Measurements from ENCODE around the gene LIN52. TPM values are rescaled to one million over a fixed set of nuclear protein-coding genes. Genes with fewer than 3 reads are reported as not detected.

LIN52 gene
- polyA plus RNA-seq, 1 donor from 2014 or later: 57.9 TPM

DNA sequence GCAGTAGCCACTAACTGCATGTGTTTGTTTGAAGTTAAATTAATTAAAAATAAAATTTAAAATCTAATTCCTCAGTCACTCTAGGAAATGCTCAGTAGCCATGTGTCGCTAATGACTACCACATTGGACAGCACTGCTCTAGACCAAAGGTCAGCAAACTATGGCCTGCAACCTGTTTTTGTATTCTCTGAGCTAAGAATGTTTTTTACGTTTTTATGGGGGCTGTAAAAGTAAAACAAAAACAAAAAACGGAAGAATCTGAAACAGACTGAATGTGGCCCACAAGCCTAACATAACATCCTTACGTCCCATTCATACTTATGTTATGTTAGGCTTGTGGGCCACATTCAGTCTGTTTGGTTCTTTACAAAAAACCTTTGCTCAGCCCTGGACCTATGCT lies 57.8 kb downstream of the LIN52 start:
- no peaks in the 10 kb centered on the region for H3F3A ChIP-seq (ENCODE audit: insufficient read depth, low read length, poor library complexity, severe bottlenecking)
- no peaks in the 10 kb centered on the region for H3K9me2 ChIP-seq (ENCODE audit: insufficient read depth, low read length)
- H3K27ac ChIP-seq (ENCODE audit: low read length): no peak overlapping the region
- H3K9me3 ChIP-seq (ENCODE audit: low read length): no peaks in the 10 kb centered on the region
- no peaks in the 10 kb centered on the region for H3K36me3 ChIP-seq (ENCODE audit: insufficient read depth, low read length)
- no peak for TF ChIP-seq MXI1 (conservative IDR thresholded peaks at IDR 0.05; ENCODE audit: poor library complexity, severe bottlenecking)
- no peak for TF ChIP-seq EP300 (conservative IDR thresholded peaks at IDR 0.05; ENCODE audit: poor library complexity, severe bottlenecking)
- TF ChIP-seq POLR2AphosphoS5 (IDR thresholded peaks at IDR 0.05): no peak
- no peak overlapping the region for H3K4me2 ChIP-seq (ENCODE audit: low read length)
- H2AFZ ChIP-seq (ENCODE audit: low read depth, low read length): no peak overlapping the region
- no peak overlapping the region for H3K9ac ChIP-seq (ENCODE audit: low read length)
- H3K79me2 ChIP-seq (replicated peaks; ENCODE audit: insufficient read depth, low read length): no peaks in the 10 kb centered on the region
- H4K20me1 ChIP-seq (ENCODE audit: insufficient read depth): no peaks in the 10 kb centered on the region
- H3K4me3 ChIP-seq (ENCODE audit: low read length): no peak overlapping the region
- no peaks in the 10 kb centered on the region for H3K27me3 ChIP-seq (ENCODE audit: insufficient read depth, low read depth, low read length)

DNA sequence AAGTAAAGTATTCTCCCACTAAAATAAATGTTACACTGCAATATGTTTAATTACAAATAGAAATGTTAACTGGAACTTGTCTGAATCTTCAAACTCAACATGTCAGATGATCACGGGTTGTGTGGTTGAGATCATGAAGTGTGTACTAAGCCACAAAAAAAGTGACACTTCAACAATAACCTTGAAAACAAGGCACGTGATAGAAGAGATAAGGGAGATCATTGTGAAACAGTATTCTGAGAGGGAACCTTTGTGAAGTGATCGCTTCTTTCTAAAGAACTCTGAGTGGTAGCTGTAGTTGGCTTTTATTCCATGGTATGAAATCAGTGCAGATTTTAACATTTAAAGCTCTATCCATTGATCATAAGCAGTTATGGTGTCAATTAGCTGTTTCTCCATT lies 60.0 kb downstream of the LIN52 start:
- no peaks in the 10 kb centered on the region for H3K27me3 ChIP-seq (ENCODE audit: insufficient read depth, low read depth, low read length)
- H3F3A ChIP-seq (ENCODE audit: insufficient read depth, low read length, poor library complexity, severe bottlenecking): no peaks in the 10 kb centered on the region
- no peaks in the 10 kb centered on the region for H3K9me2 ChIP-seq (ENCODE audit: insufficient read depth, low read length)
- no peak overlapping the region for H3K4me2 ChIP-seq (ENCODE audit: low read length)
- no peaks in the 10 kb centered on the region for H3K79me2 ChIP-seq (replicated peaks; ENCODE audit: insufficient read depth, low read length)
- no peak overlapping the region for H3K4me3 ChIP-seq (ENCODE audit: low read length)
- no peak overlapping the region for H3K27ac ChIP-seq (ENCODE audit: low read length)
- no peak overlapping the region for H3K9ac ChIP-seq (ENCODE audit: low read length)
- H2AFZ ChIP-seq (ENCODE audit: low read depth, low read length): no peak overlapping the region
- H3K36me3 ChIP-seq (ENCODE audit: insufficient read depth, low read length): no peaks in the 10 kb centered on the region
- no peak for TF ChIP-seq EP300 (conservative IDR thresholded peaks at IDR 0.05; ENCODE audit: poor library complexity, severe bottlenecking)
- TF ChIP-seq MXI1 (conservative IDR thresholded peaks at IDR 0.05; ENCODE audit: poor library complexity, severe bottlenecking): no peak
- TF ChIP-seq, protein P1, sequence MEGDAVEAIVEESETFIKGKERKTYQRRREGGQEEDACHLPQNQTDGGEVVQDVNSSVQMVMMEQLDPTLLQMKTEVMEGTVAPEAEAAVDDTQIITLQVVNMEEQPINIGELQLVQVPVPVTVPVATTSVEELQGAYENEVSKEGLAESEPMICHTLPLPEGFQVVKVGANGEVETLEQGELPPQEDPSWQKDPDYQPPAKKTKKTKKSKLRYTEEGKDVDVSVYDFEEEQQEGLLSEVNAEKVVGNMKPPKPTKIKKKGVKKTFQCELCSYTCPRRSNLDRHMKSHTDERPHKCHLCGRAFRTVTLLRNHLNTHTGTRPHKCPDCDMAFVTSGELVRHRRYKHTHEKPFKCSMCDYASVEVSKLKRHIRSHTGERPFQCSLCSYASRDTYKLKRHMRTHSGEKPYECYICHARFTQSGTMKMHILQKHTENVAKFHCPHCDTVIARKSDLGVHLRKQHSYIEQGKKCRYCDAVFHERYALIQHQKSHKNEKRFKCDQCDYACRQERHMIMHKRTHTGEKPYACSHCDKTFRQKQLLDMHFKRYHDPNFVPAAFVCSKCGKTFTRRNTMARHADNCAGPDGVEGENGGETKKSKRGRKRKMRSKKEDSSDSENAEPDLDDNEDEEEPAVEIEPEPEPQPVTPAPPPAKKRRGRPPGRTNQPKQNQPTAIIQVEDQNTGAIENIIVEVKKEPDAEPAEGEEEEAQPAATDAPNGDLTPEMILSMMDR (IDR thresholded peaks at IDR 0.05; ENCODE audit: poor library complexity, severe bottlenecking): no peak
- no peak for TF ChIP-seq EZH2 (IDR thresholded peaks at IDR 0.05; ENCODE audit: borderline replicate concordance, insufficient read depth, low read length, poor library complexity, severe bottlenecking)
- no peak for TF ChIP-seq POLR2AphosphoS5 (IDR thresholded peaks at IDR 0.05)
- TF ChIP-seq, protein P2, sequence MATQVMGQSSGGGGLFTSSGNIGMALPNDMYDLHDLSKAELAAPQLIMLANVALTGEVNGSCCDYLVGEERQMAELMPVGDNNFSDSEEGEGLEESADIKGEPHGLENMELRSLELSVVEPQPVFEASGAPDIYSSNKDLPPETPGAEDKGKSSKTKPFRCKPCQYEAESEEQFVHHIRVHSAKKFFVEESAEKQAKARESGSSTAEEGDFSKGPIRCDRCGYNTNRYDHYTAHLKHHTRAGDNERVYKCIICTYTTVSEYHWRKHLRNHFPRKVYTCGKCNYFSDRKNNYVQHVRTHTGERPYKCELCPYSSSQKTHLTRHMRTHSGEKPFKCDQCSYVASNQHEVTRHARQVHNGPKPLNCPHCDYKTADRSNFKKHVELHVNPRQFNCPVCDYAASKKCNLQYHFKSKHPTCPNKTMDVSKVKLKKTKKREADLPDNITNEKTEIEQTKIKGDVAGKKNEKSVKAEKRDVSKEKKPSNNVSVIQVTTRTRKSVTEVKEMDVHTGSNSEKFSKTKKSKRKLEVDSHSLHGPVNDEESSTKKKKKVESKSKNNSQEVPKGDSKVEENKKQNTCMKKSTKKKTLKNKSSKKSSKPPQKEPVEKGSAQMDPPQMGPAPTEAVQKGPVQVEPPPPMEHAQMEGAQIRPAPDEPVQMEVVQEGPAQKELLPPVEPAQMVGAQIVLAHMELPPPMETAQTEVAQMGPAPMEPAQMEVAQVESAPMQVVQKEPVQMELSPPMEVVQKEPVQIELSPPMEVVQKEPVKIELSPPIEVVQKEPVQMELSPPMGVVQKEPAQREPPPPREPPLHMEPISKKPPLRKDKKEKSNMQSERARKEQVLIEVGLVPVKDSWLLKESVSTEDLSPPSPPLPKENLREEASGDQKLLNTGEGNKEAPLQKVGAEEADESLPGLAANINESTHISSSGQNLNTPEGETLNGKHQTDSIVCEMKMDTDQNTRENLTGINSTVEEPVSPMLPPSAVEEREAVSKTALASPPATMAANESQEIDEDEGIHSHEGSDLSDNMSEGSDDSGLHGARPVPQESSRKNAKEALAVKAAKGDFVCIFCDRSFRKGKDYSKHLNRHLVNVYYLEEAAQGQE (IDR thresholded peaks at IDR 0.05; ENCODE audit: borderline replicate concordance): no peak
- no peak for TF ChIP-seq TAF1 (IDR thresholded peaks at IDR 0.05; ENCODE audit: low read depth)
- TF ChIP-seq SMC3 (conservative IDR thresholded peaks at IDR 0.05; ENCODE audit: poor library complexity): no peak
- TF ChIP-seq RAD21 (conservative IDR thresholded peaks at IDR 0.05): no peak
- H4K20me1 ChIP-seq (ENCODE audit: insufficient read depth): no peaks in the 10 kb centered on the region
- H3K9me3 ChIP-seq (ENCODE audit: low read length): no peaks in the 10 kb centered on the region

DNA sequence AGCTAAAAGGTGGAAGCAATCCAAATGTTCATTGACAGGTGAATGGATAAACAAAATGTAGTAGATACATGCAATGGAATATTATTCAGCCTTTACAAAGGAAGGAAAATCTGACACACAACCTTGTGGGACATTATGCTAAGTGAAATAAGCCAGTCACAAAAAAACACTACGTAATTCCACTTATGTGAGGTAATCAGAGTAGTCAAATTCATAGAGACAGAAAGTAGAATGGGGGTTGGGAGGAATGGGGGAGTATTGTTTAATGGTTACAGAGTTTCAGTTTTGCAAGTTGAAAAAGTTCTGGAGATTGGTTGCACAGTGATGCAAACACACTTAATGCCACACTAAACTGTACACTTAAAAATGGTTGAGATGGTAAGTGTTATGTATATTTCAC lies 62.8 kb downstream of the LIN52 start:
- no peak overlapping the region for H3K4me3 ChIP-seq (ENCODE audit: low read length)
- H2AFZ ChIP-seq (ENCODE audit: low read depth, low read length): no peak overlapping the region
- H3K36me3 ChIP-seq (ENCODE audit: insufficient read depth, low read length): no peaks in the 10 kb centered on the region
- no peaks in the 10 kb centered on the region for H3K9me2 ChIP-seq (ENCODE audit: insufficient read depth, low read length)
- no peaks in the 10 kb centered on the region for H4K20me1 ChIP-seq (ENCODE audit: insufficient read depth)
- H3K27ac ChIP-seq (ENCODE audit: low read length): no peak overlapping the region
- H3K9me3 ChIP-seq (ENCODE audit: low read length): no peaks in the 10 kb centered on the region
- H3K27me3 ChIP-seq (ENCODE audit: insufficient read depth, low read depth, low read length): no peaks in the 10 kb centered on the region
- H3K79me2 ChIP-seq (replicated peaks; ENCODE audit: insufficient read depth, low read length): no peaks in the 10 kb centered on the region
- H3K9ac ChIP-seq (ENCODE audit: low read length): no peak overlapping the region
- no peak for TF ChIP-seq POLR2AphosphoS5 (IDR thresholded peaks at IDR 0.05)
- no peak for TF ChIP-seq MXI1 (conservative IDR thresholded peaks at IDR 0.05; ENCODE audit: poor library complexity, severe bottlenecking)
- TF ChIP-seq EZH2 (IDR thresholded peaks at IDR 0.05; ENCODE audit: borderline replicate concordance, insufficient read depth, low read length, poor library complexity, severe bottlenecking): no peak
- TF ChIP-seq, protein P1 (IDR thresholded peaks at IDR 0.05; ENCODE audit: poor library complexity, severe bottlenecking): no peak
- no peak for TF ChIP-seq TAF1 (IDR thresholded peaks at IDR 0.05; ENCODE audit: low read depth)
- TF ChIP-seq EP300 (conservative IDR thresholded peaks at IDR 0.05; ENCODE audit: poor library complexity, severe bottlenecking): no peak
- TF ChIP-seq, protein P2 (IDR thresholded peaks at IDR 0.05; ENCODE audit: borderline replicate concordance): no peak
- TF ChIP-seq SMC3 (conservative IDR thresholded peaks at IDR 0.05; ENCODE audit: poor library complexity): no peak
- no peak for TF ChIP-seq RAD21 (conservative IDR thresholded peaks at IDR 0.05)
- no peak overlapping the region for H3K4me2 ChIP-seq (ENCODE audit: low read length)
- no peaks in the 10 kb centered on the region for H3F3A ChIP-seq (ENCODE audit: insufficient read depth, low read length, poor library complexity, severe bottlenecking)
